SH-SY5Y (cell line): ENCODE data around the gene ROBO1.

ENCODE experiments used
- GATA2 ChIP-seq: IDR thresholded peaks from 2 replicates; pipeline ENCODE4 v1.6.1; 2011; ENCODE audit warnings: mild to moderate bottlenecking, low read depth, low read length
- GATA3 ChIP-seq: IDR thresholded peaks from 2 replicates; pipeline ENCODE4 v1.6.1; 2011; ENCODE audit warnings: low read depth, mild to moderate bottlenecking, low read length, moderate library complexity

- TF ChIP-seq GATA3 (no peak), GATA2 (no peak)
Observed at GRCh38 chr3:78882251-78882650, 885.5 kb downstream of the ROBO1 start.
